ENCODE measurements around the gene TXNDC12.

DNA sequence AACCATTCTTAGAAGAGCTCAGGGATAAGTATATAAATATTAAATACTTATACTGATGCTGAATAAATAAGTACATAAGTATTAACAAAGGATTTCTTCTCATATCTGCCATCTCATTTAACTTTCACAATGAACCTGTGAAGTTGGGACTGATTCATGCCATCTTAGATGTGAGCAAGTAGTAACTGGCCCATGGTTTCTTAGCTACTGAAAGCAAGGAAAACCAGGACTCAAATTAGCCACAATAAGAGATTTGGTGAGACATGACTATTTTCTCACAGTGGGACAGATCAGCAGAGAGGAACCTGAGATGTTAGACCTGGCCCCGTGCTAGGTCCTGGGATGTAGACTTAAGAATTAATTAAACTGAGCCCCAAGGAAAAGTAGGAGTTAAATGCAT, 56.3 kb downstream of the TXNDC12 start:
- TF ChIP-seq, protein P1, sequence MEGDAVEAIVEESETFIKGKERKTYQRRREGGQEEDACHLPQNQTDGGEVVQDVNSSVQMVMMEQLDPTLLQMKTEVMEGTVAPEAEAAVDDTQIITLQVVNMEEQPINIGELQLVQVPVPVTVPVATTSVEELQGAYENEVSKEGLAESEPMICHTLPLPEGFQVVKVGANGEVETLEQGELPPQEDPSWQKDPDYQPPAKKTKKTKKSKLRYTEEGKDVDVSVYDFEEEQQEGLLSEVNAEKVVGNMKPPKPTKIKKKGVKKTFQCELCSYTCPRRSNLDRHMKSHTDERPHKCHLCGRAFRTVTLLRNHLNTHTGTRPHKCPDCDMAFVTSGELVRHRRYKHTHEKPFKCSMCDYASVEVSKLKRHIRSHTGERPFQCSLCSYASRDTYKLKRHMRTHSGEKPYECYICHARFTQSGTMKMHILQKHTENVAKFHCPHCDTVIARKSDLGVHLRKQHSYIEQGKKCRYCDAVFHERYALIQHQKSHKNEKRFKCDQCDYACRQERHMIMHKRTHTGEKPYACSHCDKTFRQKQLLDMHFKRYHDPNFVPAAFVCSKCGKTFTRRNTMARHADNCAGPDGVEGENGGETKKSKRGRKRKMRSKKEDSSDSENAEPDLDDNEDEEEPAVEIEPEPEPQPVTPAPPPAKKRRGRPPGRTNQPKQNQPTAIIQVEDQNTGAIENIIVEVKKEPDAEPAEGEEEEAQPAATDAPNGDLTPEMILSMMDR (IDR thresholded peaks at IDR 0.05), result no peak
- TF ChIP-seq POLR2A (IDR thresholded peaks at IDR 0.05), result no peak
